HG02642 (cell line): Measurements from ENCODE around the gene AMMECR1.

Experiments
- ATAC-seq: cut with Tn5 transposase; IDR thresholded peaks from one replicate; pipeline ENCODE4 v1.9.1; 2021; ENCODE audit warnings: mild to moderate bottlenecking; ENCODE audit not compliant: unreplicated experiment, poor library complexity

Gene AMMECR1

DNA sequence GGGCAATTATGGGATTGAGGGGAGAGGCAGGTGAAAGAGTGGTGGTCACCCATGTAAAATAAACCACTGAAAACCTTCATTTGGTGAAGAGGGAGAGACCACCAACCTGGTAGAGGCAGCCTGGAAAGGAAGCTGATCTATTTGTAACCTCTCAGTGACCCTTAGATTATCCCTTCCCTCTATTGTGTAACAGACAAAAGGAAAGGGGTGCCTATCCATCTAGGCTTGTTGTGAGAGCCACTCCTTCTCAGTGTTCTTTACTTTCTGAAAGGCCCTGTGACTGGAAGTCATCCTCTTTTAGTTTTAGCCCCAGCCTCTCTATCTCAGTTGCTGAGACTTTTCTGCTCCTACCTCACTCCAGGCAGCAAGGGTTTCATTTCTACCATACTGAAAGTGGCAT lies 172.6 kb downstream of the AMMECR1 start:
- ATAC-seq, result no peak
